ENCODE measurements around the gene ASH1L.
"Not testable (repeated sequence)": the region's sequence is repeated elsewhere in the genome, so short reads cannot be mapped to it uniquely, and the experiment has no call there.

The ASH1L gene

DNA sequence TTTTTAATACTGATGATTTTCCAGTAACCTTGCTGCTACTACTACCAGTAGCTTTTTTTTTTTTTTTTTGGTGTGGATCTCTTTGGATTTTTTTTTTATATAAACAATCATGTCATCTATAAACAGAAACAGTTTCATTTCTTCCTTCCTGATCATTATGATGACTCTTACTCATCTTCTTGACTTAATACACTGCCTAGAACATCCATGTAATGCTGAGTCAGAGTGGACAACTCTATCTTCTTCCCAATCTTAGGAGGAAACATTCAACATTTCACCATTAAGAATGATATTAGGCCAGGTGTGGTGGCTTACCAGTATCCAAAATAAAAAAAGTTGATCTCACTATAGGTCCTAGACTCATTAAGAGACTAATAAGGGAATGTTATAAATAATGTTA is 172.8 kb downstream of the ASH1L start:
- Histone ChIP-seq H3K4me3 (no peak overlapping the region), H3K9me3 (no peaks in the 10 kb centered on the region), H3K27me3 (no peaks in the 10 kb centered on the region), H3K4me1 (no peaks in the 10 kb centered on the region), H3K27ac (no peak overlapping the region), H3K36me3 (peaks cover 33 to 53% (median 52%) of the 10 kb centered on the region in 3 donors)
- intact Hi-C loops (cut with DNase I; ENCODE audit: low total_unique reads): no loop called here
- no peak for DNase-seq
- TF ChIP-seq, protein P1, sequence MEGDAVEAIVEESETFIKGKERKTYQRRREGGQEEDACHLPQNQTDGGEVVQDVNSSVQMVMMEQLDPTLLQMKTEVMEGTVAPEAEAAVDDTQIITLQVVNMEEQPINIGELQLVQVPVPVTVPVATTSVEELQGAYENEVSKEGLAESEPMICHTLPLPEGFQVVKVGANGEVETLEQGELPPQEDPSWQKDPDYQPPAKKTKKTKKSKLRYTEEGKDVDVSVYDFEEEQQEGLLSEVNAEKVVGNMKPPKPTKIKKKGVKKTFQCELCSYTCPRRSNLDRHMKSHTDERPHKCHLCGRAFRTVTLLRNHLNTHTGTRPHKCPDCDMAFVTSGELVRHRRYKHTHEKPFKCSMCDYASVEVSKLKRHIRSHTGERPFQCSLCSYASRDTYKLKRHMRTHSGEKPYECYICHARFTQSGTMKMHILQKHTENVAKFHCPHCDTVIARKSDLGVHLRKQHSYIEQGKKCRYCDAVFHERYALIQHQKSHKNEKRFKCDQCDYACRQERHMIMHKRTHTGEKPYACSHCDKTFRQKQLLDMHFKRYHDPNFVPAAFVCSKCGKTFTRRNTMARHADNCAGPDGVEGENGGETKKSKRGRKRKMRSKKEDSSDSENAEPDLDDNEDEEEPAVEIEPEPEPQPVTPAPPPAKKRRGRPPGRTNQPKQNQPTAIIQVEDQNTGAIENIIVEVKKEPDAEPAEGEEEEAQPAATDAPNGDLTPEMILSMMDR (IDR thresholded peaks at IDR 0.05): no peak

DNA sequence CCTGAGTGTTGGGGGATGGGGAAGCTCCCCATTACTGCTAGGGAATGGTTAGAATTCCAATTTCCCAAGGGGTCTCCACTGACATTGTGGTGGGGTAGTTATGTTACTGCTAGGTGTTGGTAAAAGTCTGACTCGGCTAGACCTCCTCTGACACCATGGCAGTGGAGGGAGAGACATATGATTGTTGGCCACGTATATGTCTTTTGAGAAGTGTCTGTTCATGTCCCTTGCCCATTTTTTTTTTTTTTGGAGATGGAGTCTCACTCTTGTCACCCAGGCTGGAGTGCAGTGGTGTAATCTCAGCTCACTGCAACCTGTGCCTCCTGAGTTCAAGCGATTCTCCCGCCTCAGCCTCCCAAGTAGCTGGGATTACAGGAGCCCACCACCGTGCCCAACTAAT is 176.8 kb downstream of the ASH1L start:
- DNase-seq; H3K9me3 ChIP-seq; H3K27me3 ChIP-seq; H3K4me3 ChIP-seq; intact Hi-C loops (cut with DNase I; ENCODE audit: low total_unique reads); H3K4me1 ChIP-seq; H3K27ac ChIP-seq: not testable (repeated sequence)
- peaks cover 3 to 39% (median 23%) of the 10 kb centered on the region in 3 donors for H3K36me3 ChIP-seq

DNA sequence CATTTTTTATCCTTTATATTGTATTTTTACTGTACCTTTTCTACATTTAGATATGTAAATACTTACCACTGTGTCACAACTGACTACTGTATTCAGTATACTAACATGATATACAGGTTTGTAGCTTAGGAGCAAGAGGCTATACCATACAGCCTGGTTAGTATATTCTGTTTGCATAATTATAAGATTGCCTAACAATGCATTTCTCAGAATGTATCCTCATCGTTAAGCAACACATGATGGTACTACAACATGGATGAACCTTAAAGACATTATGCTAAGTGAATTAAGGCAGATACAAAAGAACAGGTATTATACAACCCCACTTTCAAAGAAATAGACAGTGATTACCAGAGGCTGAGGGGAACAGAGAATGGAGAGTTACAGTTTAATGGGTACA is 179.2 kb downstream of the ASH1L start:
- H3K27ac ChIP-seq: peak overlapping the region in 1 of 2 donors; percentile 10
- intact Hi-C loops (cut with DNase I; ENCODE audit: low total_unique reads): no loop called here
- H3K4me1 ChIP-seq: peaks cover 0 to 24% (median 16%) of the 10 kb centered on the region in 4 donors
- TF ChIP-seq, protein P1 (IDR thresholded peaks at IDR 0.05): no peak
- no peaks in the 10 kb centered on the region for H3K27me3 ChIP-seq
- H3K4me3 ChIP-seq: no peak overlapping the region
- peaks cover 0 to 26% (median 15%) of the 10 kb centered on the region in 3 donors for H3K36me3 ChIP-seq
- no peaks in the 10 kb centered on the region for H3K9me3 ChIP-seq
- no peak for DNase-seq

DNA sequence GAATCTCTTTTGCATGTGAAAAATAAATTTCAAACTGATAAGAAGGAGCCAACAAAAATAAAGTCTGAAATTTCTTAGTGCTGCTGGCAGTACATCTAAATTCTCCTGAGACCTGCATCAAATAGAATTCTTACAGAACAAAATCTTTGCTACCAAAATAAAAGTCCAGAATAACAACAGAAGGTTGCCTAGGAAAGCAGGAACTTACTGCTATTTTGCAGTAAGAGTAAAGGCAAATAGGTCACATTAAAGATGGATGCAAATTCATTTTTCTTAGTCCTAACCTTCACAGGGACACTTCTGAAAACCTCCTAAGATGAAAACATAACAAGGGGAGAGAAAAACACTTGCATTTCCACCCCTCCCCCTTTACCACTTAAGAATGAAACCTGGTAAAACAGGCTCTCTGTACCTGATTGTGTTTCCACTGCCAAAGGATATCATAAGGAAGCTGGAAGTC is 182.9 kb downstream of the ASH1L start:
- TF ChIP-seq, protein P1 (IDR thresholded peaks at IDR 0.05): no peak
- peaks cover 0 to 44% (median 26%) of the 10 kb centered on the region in 4 donors for H3K4me1 ChIP-seq
- peaks cover 13 to 43% (median 41%) of the 10 kb centered on the region in 3 donors for H3K36me3 ChIP-seq
- intact Hi-C loops (cut with DNase I; ENCODE audit: low total_unique reads): no loop called here
- H3K27me3 ChIP-seq: no peaks in the 10 kb centered on the region
- peak overlapping the region; percentile 36 to 75 for H3K27ac ChIP-seq
- no peaks in the 10 kb centered on the region for H3K9me3 ChIP-seq
- no peak for DNase-seq
- H3K4me3 ChIP-seq: peak overlapping the region; percentile 30 to 33

DNA sequence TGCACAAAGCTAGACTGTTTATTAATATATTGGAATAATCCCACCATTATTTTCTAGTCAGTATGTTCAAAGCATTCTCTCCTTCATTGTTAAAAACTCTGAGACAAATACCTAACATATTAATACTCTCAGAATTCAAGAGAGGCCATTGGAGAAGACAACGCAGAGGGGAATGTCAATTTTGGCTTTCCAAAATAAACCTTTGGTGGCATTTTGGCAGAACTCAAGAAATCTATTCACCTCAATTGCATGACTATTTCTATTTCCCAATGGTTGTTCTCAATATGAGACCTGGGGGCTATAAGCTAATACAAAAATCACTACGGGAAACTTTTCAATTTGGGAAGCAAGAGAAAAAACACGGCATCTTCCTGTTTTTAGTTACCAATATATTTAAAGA is 183.4 kb downstream of the ASH1L start:
- no peaks in the 10 kb centered on the region for H3K9me3 ChIP-seq
- H3K4me3 ChIP-seq: peak overlapping the region; percentile 30 to 33
- TF ChIP-seq, protein P1 (IDR thresholded peaks at IDR 0.05): no peak
- intact Hi-C loops (cut with DNase I; ENCODE audit: low total_unique reads): no loop called here
- H3K27me3 ChIP-seq: no peaks in the 10 kb centered on the region
- peaks cover 0 to 44% (median 26%) of the 10 kb centered on the region in 4 donors for H3K4me1 ChIP-seq
- peak overlapping the region; percentile 36 to 75 for H3K27ac ChIP-seq
- H3K36me3 ChIP-seq: peaks cover 15 to 48% (median 46%) of the 10 kb centered on the region in 3 donors
- no peak for DNase-seq

DNA sequence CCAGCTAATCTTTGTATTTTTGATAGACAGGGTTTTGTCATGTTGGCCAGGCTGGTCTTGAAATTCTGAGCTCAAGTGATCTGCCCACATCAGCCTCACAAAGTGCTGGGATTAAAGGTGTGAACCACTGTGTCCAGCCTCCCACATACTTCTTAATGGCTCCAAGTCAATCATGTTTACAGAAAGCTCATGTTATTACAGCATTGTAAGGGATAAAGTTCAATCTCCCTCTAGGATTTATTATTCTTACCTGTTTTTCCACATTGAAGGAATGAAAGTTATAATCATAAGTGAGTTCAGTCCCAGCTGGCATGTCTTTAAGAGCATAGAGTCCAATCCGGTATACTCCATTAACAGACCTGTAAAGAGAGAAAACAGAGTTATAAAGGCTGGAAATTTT is 202.6 kb downstream of the ASH1L start:
- H3K4me3 ChIP-seq: no peak overlapping the region
- H3K9me3 ChIP-seq: no peaks in the 10 kb centered on the region
- H3K4me1 ChIP-seq: no peaks in the 10 kb centered on the region
- DNase-seq: no peak
- intact Hi-C loops (cut with DNase I; ENCODE audit: low total_unique reads): no loop called here
- H3K27ac ChIP-seq: no peak overlapping the region
- peaks cover 36 to 86% (median 69%) of the 10 kb centered on the region in 3 donors for H3K36me3 ChIP-seq
- TF ChIP-seq, protein P1 (IDR thresholded peaks at IDR 0.05): no peak
- H3K27me3 ChIP-seq: no peaks in the 10 kb centered on the region

Data from tibial artery (tissue), 4 donors.